ENCODE measurements around the gene PHF20. TPM values are rescaled to one million over a fixed set of nuclear protein-coding genes. Genes with fewer than 3 reads are reported as not detected.
"Not testable (repeated sequence)": the region's sequence is repeated elsewhere in the genome, so short reads cannot be mapped to it uniquely, and the experiment has no call there.

PHF20 gene
- total and polyA plus RNA-seq, 3 donors from 2014 or later = 59.8 to 108 (median 76.1) TPM

DNA sequence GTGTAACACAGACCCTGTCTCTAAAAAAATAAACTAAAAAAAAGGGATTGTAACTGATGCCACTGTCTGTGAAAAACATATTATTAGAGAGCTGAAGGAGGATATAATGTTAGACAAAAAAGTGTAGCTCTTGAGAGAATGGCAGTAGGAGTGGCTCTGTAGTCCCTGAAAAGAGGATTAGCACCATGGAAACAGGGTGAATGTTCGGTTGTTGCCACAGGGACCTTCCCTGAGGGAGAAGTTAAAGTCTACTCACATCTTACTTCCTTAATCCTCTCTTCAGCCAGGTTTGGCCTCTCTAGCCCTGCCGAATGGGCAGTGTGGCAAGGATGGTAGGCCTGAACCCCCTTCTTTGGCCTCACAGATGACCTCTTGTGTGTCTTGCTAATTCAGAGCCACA lies 170.4 kb downstream of the PHF20 start:
- H3K27me3 ChIP-seq = no peaks in the 10 kb centered on the region
- WGBS, 2 donors = 76 to 77% methylated on average over 2 of the region's 2 CpGs
- no peaks in the 10 kb centered on the region for H3K4me1 ChIP-seq
- DNase-seq = no peak
- H3K9me3 ChIP-seq = no peaks in the 10 kb centered on the region
- no peak overlapping the region for H3K4me3 ChIP-seq
- no peak overlapping the region for H3K27ac ChIP-seq
- no peak for TF ChIP-seq POLR2A (IDR thresholded peaks at IDR 0.05)
- TF ChIP-seq, protein P1, sequence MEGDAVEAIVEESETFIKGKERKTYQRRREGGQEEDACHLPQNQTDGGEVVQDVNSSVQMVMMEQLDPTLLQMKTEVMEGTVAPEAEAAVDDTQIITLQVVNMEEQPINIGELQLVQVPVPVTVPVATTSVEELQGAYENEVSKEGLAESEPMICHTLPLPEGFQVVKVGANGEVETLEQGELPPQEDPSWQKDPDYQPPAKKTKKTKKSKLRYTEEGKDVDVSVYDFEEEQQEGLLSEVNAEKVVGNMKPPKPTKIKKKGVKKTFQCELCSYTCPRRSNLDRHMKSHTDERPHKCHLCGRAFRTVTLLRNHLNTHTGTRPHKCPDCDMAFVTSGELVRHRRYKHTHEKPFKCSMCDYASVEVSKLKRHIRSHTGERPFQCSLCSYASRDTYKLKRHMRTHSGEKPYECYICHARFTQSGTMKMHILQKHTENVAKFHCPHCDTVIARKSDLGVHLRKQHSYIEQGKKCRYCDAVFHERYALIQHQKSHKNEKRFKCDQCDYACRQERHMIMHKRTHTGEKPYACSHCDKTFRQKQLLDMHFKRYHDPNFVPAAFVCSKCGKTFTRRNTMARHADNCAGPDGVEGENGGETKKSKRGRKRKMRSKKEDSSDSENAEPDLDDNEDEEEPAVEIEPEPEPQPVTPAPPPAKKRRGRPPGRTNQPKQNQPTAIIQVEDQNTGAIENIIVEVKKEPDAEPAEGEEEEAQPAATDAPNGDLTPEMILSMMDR (IDR thresholded peaks at IDR 0.05) = no peak
- intact Hi-C loops (cut with DNase I; ENCODE audit: low total_unique reads) = no loop called here
- H3K36me3 ChIP-seq (ENCODE audit: low read depth, missing control alignments) = no peaks in the 10 kb centered on the region

DNA sequence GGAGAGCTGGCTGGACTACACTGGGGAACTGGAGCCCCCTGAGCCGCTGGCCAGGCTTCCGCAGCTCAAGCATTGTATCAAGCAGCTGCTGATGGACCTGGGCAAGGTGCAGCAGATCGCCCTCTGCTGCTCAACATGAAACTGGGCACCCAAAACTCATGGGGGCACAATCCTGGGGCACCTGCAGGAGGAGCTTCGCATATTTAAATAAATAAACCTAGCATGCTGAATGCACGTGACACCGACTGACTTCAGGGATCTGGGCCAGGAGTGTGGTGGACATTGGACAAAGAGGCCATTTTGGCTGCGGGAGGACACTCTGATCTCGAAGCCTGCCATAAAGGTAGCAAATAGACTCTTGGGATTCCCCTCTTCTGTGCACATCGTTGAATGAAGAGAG lies 175.7 kb downstream of the PHF20 start:
- Histone ChIP-seq H3K27ac (no peak overlapping the region), H3K4me3 (no peak overlapping the region), H3K36me3 (ENCODE audit: low read depth, missing control alignments) (no peaks in the 10 kb centered on the region), H3K9me3 (no peaks in the 10 kb centered on the region), H3K4me1 (peaks cover 6% of the 10 kb centered on the region), H3K27me3 (no peaks in the 10 kb centered on the region)
- intact Hi-C loops (cut with DNase I; ENCODE audit: low total_unique reads) = no loop called here
- WGBS, 2 donors = 77 to 82% methylated on average over 9 of the region's 9 CpGs
- TF ChIP-seq POLR2A (IDR thresholded peaks at IDR 0.05) = no peak
- TF ChIP-seq, protein P1 (IDR thresholded peaks at IDR 0.05) = no peak
- no peak for DNase-seq

DNA sequence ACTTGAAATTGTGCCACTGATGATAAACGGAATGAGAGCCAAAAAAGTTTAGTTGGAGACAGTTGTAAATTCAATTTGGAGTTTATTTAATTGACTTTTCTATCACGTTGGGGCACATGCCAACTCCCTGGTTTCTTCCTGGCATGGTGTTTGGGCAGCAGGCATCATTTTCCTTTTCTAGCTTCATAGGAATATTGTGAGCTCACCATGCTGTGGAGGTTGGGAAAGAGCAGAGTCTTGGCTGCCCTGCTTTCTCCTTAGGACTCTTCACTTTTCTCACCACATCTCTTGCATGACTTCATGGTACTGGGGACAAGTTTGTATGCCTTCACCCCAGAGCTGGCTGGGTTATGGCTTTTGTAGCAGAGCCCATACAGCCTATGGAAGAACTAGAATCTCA lies 176.1 kb downstream of the PHF20 start:
- H3K4me1 ChIP-seq = peaks cover 10% of the 10 kb centered on the region
- intact Hi-C loops (cut with DNase I; ENCODE audit: low total_unique reads) = no loop called here
- no peaks in the 10 kb centered on the region for H3K9me3 ChIP-seq
- no peaks in the 10 kb centered on the region for H3K36me3 ChIP-seq (ENCODE audit: low read depth, missing control alignments)
- H3K27ac ChIP-seq = no peak overlapping the region
- WGBS, 2 donors = 85 to 87% methylated on average over 2 of the region's 2 CpGs
- no peak for DNase-seq
- H3K4me3 ChIP-seq = no peak overlapping the region
- TF ChIP-seq, protein P1 (IDR thresholded peaks at IDR 0.05) = no peak
- no peak for TF ChIP-seq POLR2A (IDR thresholded peaks at IDR 0.05)
- no peaks in the 10 kb centered on the region for H3K27me3 ChIP-seq

DNA sequence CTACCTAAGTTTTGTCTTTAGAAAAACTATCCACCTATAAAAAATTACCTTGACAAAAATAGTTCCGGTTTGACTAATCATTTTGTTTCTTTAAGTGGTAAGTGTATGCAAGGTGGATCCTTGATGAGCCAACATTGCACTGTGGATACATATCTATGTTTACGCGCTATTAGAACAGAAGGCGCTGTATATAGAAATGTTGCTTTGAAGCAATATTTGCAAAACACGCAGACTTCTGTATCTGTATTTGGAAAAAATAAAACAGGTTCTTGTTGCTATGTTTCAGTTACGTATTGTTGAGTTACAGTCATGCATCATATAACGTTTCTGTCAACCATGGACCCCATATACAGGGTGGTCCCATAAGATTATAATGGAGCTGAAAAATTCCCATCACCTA lies 178.3 kb downstream of the PHF20 start:
- no peak overlapping the region for H3K27ac ChIP-seq
- WGBS, 2 donors = 89 to 97% methylated on average over 7 of the region's 7 CpGs
- H3K4me1 ChIP-seq = peaks cover 16% of the 10 kb centered on the region
- no peak overlapping the region for H3K4me3 ChIP-seq
- no peaks in the 10 kb centered on the region for H3K27me3 ChIP-seq
- TF ChIP-seq POLR2A (IDR thresholded peaks at IDR 0.05) = no peak
- TF ChIP-seq, protein P1 (IDR thresholded peaks at IDR 0.05) = no peak
- DNase-seq = no peak
- H3K9me3 ChIP-seq = no peaks in the 10 kb centered on the region
- no peaks in the 10 kb centered on the region for H3K36me3 ChIP-seq (ENCODE audit: low read depth, missing control alignments)
- intact Hi-C loops (cut with DNase I; ENCODE audit: low total_unique reads) = no loop called here

DNA sequence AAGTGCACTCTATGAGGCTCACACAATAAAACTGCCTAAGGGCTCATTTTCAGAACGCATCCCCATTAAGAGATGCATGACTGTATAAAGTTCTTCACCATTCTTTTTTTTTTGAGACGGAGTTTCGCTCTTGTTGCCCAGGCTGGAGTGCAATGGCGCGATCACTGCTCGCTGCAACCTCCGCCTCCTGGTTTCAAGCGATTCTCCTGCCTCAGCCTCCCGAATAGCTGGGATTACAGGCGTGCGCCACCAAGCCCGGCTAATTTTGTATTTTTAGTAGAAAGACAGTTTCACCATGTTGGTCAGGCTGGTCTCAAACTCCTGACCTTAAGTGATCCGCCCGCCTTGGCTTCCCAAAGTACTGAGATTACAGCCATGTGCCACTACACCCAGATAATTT lies 180.3 kb downstream of the PHF20 start:
- H3K27ac ChIP-seq = peak overlapping the region in 1 of 2 donors; percentile 95
- H3K9me3 ChIP-seq; H3K4me3 ChIP-seq; H3K36me3 ChIP-seq (ENCODE audit: low read depth, missing control alignments); H3K27me3 ChIP-seq; DNase-seq; intact Hi-C loops (cut with DNase I; ENCODE audit: low total_unique reads): not testable (repeated sequence)
- WGBS, 2 donors = 63 to 77% methylated on average over 13 to 14 of the region's 14 CpGs
- peaks cover 19% of the 10 kb centered on the region for H3K4me1 ChIP-seq
